K562 (cell line): Measurements from ENCODE around the gene ADGRL3.

Experiments
- EZH2 ChIP-seq: IDR thresholded peaks from 2 replicates; pipeline ENCODE4 v1.6.1; 2012; ENCODE audit warnings: low read depth, mild to moderate bottlenecking, inconsistent platforms, low read length, borderline replicate concordance
- JUND ChIP-seq, 2 experiments: IDR thresholded peaks; 2 replicates in 1 of 2; 3 replicates in 1 of 2; pipeline ENCODE4 v1.6.1; 2011; ENCODE audit warnings: borderline replicate concordance in 2 of 2, low read depth in 2 of 2, low read length in 2 of 2, improper control_type of control experiment in 1 of 2, missing biosample characterization in 1 of 2, missing genetic modification characterization in 1 of 2, missing genetic modification reagents in 1 of 2
- MBD1 ChIP-seq: fragments of 250-450 bp; sonication (Bioruptor Pico); IDR thresholded peaks from 2 replicates; pipeline ENCODE4 v1.8.0; 2022; ENCODE audit warnings: inconsistent platforms
- RAD21 ChIP-seq, 2 experiments: fragments of 250-450 bp in 1 of 2; fragments of 450-650 bp in 1 of 2; sonication (Bioruptor Pico) in 1 of 2; formaldehyde crosslinking in 1 of 2; IDR thresholded peaks in 1 of 2; conservative IDR thresholded peaks in 1 of 2; 2 replicates each; pipeline versions ENCODE4 v1.4.0 to v1.8.0; 2020 to 2022; ENCODE audit warnings: mild to moderate bottlenecking in 2 of 2, moderate library complexity in 1 of 2
- RFX5 ChIP-seq: IDR thresholded peaks from 2 replicates; pipeline ENCODE4 v1.6.1; 2011; ENCODE audit warnings: low read depth, mild to moderate bottlenecking, improper control_type of control experiment, low read length
- RNF219 ChIP-seq: fragments of 250-450 bp; sonication (Bioruptor Pico); IDR thresholded peaks from 2 replicates; pipeline ENCODE4 v1.5.0; 2022; ENCODE audit warnings: mild to moderate bottlenecking
- THRB ChIP-seq: fragments of 450-650 bp; formaldehyde crosslinking; conservative IDR thresholded peaks from 2 replicates; pipeline ENCODE4 v1.4.0; 2022; ENCODE audit warnings: mild to moderate bottlenecking, missing genetic modification characterization
- ZBTB8A ChIP-seq: fragments of 450-650 bp; IDR thresholded peaks from 2 replicates; pipeline ENCODE4 v1.6.1; 2018; ENCODE audit warnings: mild to moderate bottlenecking, moderate library complexity; ENCODE audit not compliant: partially characterized antibody
- ZFX ChIP-seq: sonication (generic); formaldehyde crosslinking; IDR thresholded peaks from 2 replicates; pipeline ENCODE4 v1.8.0; 2022; ENCODE audit warnings: mild to moderate bottlenecking, missing genetic modification reagents, moderate library complexity
- ZKSCAN1 ChIP-seq: fragments of 150-350 bp; IDR thresholded peaks from 2 replicates; pipeline ENCODE4 v1.6.1; 2016; ENCODE audit warnings: low read depth, low read length
- TF ChIP-seq, protein P1 (sequence below): sonication (generic); formaldehyde crosslinking; IDR thresholded peaks from 2 replicates; pipeline ENCODE4 v1.8.0; 2022; ENCODE audit warnings: mild to moderate bottlenecking, missing genetic modification reagents

DNA sequence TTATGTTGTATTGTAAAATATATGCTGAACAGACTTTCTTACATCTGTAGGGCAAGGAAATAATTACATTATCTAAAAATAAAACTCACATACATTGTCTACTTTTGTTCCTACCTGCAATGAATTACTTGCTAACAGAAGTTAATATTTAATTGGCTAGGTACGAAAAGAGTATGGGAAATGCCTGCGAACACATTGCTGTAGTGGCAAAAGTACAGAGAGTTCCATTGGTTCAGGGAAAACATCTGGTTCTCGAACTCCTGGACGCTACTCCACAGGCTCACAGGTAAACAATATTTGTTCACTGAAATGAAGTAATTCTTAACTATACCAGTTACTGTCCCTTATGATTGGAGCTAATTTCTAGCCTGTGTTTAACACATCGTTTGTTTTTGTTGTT is 837.4 kb downstream of the ADGRL3 start:
- no peak for TF ChIP-seq RFX5
- no peak for TF ChIP-seq ZKSCAN1
- TF ChIP-seq EZH2, result no peak
- no peak for TF ChIP-seq RNF219
- no peak for TF ChIP-seq THRB (CRISPR knock-in tag)
- no peak for TF ChIP-seq RAD21 (CRISPR knock-in tag; conservative IDR thresholded peaks at IDR 0.05 in 1 of 2, IDR thresholded peaks at IDR 0.05 in 1 of 2)
- TF ChIP-seq ZFX, result no peak
- TF ChIP-seq MBD1 (CRISPR knock-in tag), result no peak
- TF ChIP-seq JUND (IDR thresholded peaks at IDR 0.05; ENCODE audit: borderline replicate concordance, low read depth, low read length), result no peak
- TF ChIP-seq JUND (tag; IDR thresholded peaks at IDR 0.05; ENCODE audit: borderline replicate concordance, low read depth, low read length), result no peak
- TF ChIP-seq ZBTB8A, result no peak
- TF ChIP-seq, protein P1, sequence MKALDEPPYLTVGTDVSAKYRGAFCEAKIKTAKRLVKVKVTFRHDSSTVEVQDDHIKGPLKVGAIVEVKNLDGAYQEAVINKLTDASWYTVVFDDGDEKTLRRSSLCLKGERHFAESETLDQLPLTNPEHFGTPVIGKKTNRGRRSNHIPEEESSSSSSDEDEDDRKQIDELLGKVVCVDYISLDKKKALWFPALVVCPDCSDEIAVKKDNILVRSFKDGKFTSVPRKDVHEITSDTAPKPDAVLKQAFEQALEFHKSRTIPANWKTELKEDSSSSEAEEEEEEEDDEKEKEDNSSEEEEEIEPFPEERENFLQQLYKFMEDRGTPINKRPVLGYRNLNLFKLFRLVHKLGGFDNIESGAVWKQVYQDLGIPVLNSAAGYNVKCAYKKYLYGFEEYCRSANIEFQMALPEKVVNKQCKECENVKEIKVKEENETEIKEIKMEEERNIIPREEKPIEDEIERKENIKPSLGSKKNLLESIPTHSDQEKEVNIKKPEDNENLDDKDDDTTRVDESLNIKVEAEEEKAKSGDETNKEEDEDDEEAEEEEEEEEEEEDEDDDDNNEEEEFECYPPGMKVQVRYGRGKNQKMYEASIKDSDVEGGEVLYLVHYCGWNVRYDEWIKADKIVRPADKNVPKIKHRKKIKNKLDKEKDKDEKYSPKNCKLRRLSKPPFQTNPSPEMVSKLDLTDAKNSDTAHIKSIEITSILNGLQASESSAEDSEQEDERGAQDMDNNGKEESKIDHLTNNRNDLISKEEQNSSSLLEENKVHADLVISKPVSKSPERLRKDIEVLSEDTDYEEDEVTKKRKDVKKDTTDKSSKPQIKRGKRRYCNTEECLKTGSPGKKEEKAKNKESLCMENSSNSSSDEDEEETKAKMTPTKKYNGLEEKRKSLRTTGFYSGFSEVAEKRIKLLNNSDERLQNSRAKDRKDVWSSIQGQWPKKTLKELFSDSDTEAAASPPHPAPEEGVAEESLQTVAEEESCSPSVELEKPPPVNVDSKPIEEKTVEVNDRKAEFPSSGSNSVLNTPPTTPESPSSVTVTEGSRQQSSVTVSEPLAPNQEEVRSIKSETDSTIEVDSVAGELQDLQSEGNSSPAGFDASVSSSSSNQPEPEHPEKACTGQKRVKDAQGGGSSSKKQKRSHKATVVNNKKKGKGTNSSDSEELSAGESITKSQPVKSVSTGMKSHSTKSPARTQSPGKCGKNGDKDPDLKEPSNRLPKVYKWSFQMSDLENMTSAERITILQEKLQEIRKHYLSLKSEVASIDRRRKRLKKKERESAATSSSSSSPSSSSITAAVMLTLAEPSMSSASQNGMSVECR (CRISPR knock-in tag), result no peak
